HEK293T (cell line): ENCODE measurements around the gene RABL2A.
A peak's percentile ranks its signal among the peaks of the same experiment; 100 is the strongest.
"Not testable (repeated sequence)": the region's sequence is repeated elsewhere in the genome, so short reads cannot be mapped to it uniquely, and the experiment has no call there.

Experiments
- CTCF ChIA-PET: fragments of 350-600 bp; formaldehyde crosslinking; extraction: SDS; loops from one replicate; lab custom pipeline; 2021; ENCODE audit warnings: antibody characterized with exemption, inconsistent platforms; lab: Yijun Ruan, JAX
- POLR2A ChIA-PET: fragments of 350-600 bp; formaldehyde crosslinking; extraction: SDS; loops from one replicate; lab custom pipeline; 2020; ENCODE audit warnings: antibody characterized with exemption, inconsistent platforms; lab: Yijun Ruan, JAX
- DNase-seq: peaks from one replicate; pipeline ENCODE4 v3.0.0; 2012; ENCODE audit warnings: mixed read lengths; ENCODE audit errors: extremely low spot score
- BHLHE40 ChIP-seq: fragments of 450-650 bp; IDR thresholded peaks from 2 replicates; pipeline ENCODE4 v1.6.1; 2016; ENCODE audit warnings: mild to moderate bottlenecking, moderate library complexity, borderline replicate concordance
- CTBP1 ChIP-seq: fragments of 450-650 bp; IDR thresholded peaks from 2 replicates; pipeline ENCODE4 v1.6.1; 2016; ENCODE audit warnings: borderline replicate concordance
- ELF4 ChIP-seq: fragments of 450-650 bp; IDR thresholded peaks from 2 replicates; pipeline ENCODE4 v1.6.1; 2017; ENCODE audit warnings: antibody characterized with exemption
- FOXA1 ChIP-seq: fragments of 450-650 bp; IDR thresholded peaks from 2 replicates; pipeline ENCODE4 v1.6.1; 2016; ENCODE audit warnings: mild to moderate bottlenecking
- FOXK2 ChIP-seq: fragments of 450-650 bp; IDR thresholded peaks from 2 replicates; pipeline ENCODE4 v1.6.1; 2016; ENCODE audit warnings: mild to moderate bottlenecking
- FOXM1 ChIP-seq: fragments of 450-650 bp; IDR thresholded peaks from 2 replicates; pipeline ENCODE4 v1.6.1; 2017; ENCODE audit warnings: mild to moderate bottlenecking, borderline replicate concordance
- HDGF ChIP-seq: fragments of 450-650 bp; IDR thresholded peaks from 2 replicates; pipeline ENCODE4 v1.6.1; 2017; ENCODE audit warnings: antibody characterized with exemption, borderline replicate concordance
- L3MBTL2 ChIP-seq: fragments of 450-650 bp; conservative IDR thresholded peaks from 2 replicates; pipeline ENCODE4 v1.6.1; 2016; ENCODE audit warnings: mild to moderate bottlenecking
- LEF1 ChIP-seq: fragments of 450-650 bp; IDR thresholded peaks from 2 replicates; pipeline ENCODE4 v1.6.1; 2017; ENCODE audit warnings: mild to moderate bottlenecking, borderline replicate concordance
- NFRKB ChIP-seq: fragments of 450-650 bp; IDR thresholded peaks from 2 replicates; pipeline ENCODE4 v1.6.1; 2016; ENCODE audit warnings: mild to moderate bottlenecking, moderate library complexity
- PKNOX1 ChIP-seq: fragments of 450-650 bp; IDR thresholded peaks from 2 replicates; pipeline ENCODE4 v1.6.1; 2016
- SP1 ChIP-seq: fragments of 450-650 bp; IDR thresholded peaks from 2 replicates; pipeline ENCODE4 v1.6.1; 2017
- SUZ12 ChIP-seq: fragments of 450-650 bp; IDR thresholded peaks from 2 replicates; pipeline ENCODE4 v1.6.1; 2016; ENCODE audit warnings: mild to moderate bottlenecking
- TARDBP ChIP-seq: fragments of 450-650 bp; IDR thresholded peaks from 2 replicates; pipeline ENCODE4 v1.6.1; 2016
- ZNF384 ChIP-seq: fragments of 450-650 bp; IDR thresholded peaks from 2 replicates; pipeline ENCODE4 v1.6.1; 2016

RABL2A gene

DNA sequence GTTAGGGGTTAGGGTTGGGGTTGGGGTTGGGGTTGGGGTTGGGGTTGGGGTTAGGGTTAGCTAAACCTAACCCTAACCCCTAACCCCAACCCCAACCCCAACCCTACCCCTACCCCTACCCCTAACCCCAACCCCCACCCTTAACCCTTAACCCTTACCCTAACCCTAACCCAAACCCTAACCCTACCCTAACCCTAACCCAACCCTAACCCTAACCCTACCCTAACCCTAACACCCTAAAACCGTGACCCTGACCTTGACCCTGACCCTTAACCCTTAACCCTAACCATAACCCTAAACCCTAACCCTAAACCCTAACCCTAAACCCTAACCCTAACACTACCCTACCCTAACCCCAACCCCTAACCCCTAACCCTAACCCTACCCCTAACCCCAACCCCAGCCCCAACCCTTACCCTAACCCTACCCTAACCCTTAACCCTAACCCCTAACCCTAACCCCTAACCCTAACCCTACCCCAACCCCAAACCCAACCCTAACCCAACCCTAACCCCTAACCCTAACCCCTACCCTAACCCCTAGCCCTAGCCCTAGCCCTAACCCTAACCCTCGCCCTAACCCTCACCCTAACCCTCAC lies 24.1 kb upstream of the RABL2A start:
- DNase-seq = no peak
- CTCF ChIA-PET = no interaction called here
- POLR2A ChIA-PET = no interaction called here
- no peak for TF ChIP-seq FOXM1
- no peak for TF ChIP-seq NFRKB
- TF ChIP-seq PKNOX1 = no peak
- no peak for TF ChIP-seq SUZ12
- TF ChIP-seq LEF1 = no peak
- TF ChIP-seq CTBP1 = no peak
- no peak for TF ChIP-seq SP1
- TF ChIP-seq BHLHE40 = no peak
- TF ChIP-seq ZNF384 = no peak
- TF ChIP-seq FOXK2 = no peak
- TF ChIP-seq TARDBP = no peak
- TF ChIP-seq L3MBTL2 = no peak
- TF ChIP-seq HDGF = no peak
- no peak for TF ChIP-seq ELF4
- TF ChIP-seq FOXA1 = no peak

GRCh38 chr2:113603467-113604084 lies 23.5 kb upstream of the RABL2A start:
- DNase-seq, POLR2A ChIA-PET: not testable (repeated sequence)
- CTCF ChIA-PET = interaction anchor here (1.3 kb wide), 1 partner anchor 75 kb away, joined by 3 read pairs; no protein-coding TSS in a partner anchor

GRCh38 chr2:113604085-113604477 lies 23.0 kb upstream of the RABL2A start:
- POLR2A ChIA-PET = not testable (repeated sequence)
- peak; percentile 30 for DNase-seq

GRCh38 chr2:113604661-113605060 lies 22.4 kb upstream of the RABL2A start:
- CTCF ChIA-PET = interaction anchor here (1.3 kb wide), 1 partner anchor 74 kb away, joined by 3 read pairs; no protein-coding TSS in a partner anchor
- POLR2A ChIA-PET, DNase-seq: not testable (repeated sequence)

More at GRCh38 chr2:113604085-113604477, 23.0 kb upstream of the RABL2A start:
- CTCF ChIA-PET = interaction anchor here (1.3 kb wide), 1 partner anchor 74 kb away, joined by 3 read pairs; no protein-coding TSS in a partner anchor

DNA sequence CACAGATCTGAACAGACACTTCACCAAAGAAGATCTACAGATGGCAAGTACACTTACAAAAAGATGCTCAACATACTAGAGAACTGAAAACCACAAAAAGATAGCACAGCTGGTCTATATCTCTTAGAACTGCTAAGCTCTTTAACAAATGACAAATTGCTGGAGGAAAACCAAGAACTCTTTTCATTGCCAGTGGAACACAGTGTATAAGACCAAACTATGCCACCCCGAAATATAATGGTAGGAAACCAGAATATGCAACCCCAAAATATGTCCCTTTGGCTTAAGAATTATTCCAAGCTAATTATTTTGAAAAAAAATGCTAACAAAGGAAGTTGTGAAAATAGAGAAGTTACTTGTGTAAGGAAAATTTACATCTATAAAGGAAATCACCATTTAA lies 21.0 kb upstream of the RABL2A start:
- DNase-seq, POLR2A ChIA-PET: not testable (repeated sequence)
- CTCF ChIA-PET = interaction anchor here (0.6 to 0.7 kb wide), 2 partner anchors 367 to 406 kb away, joined by 3 read pairs; no protein-coding TSS in a partner anchor

DNA sequence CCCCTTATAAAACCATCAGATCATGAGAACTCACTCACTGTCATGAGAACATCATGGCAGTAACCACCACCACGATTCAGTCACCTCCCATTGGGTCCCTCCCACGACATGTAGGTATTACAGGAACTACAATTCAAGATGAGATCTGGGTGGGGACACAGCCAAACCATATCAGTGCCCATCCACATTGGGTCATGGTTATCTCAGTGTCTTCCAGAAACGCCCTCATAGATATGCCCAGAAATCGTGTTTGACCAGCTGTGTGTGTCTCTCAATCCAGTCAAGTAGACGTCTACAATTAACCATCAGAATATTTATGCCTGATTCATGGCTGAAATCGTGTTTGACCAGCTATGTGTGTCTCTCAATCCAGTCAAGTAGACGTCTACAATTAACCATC lies 17.2 kb upstream of the RABL2A start:
- POLR2A ChIA-PET, CTCF ChIA-PET, DNase-seq: not testable (repeated sequence)

DNA sequence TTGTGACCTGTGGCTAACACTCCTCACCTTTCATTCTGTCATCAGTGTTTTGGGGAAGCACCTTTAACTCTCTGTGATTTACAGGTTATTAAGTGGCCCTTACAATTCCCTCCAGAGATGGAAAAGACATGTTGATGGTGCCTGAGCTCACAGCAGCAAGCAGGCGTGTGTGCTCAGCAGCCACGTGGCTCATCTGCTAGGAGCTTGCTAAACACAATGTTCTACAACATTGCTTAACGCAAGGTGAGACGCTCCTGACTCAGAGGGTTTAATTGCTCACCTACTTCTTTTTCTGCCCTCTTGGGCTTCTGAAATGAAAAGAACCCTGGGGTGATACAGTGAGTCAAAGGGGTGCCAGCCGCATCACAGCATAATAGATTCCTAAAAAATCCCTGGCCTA lies 6.1 kb upstream of the RABL2A start:
- CTCF ChIA-PET, POLR2A ChIA-PET, DNase-seq: not testable (repeated sequence)

GRCh38 chr2:113625906-113626305 lies 1.2 kb upstream of the RABL2A start:
- POLR2A ChIA-PET, DNase-seq, CTCF ChIA-PET: not testable (repeated sequence)

GRCh38 chr2:113632849-113633345 lies 5.8 kb downstream of the RABL2A start:
- DNase-seq, CTCF ChIA-PET, POLR2A ChIA-PET: not testable (repeated sequence)

- POLR2A ChIA-PET, DNase-seq, CTCF ChIA-PET: not testable (repeated sequence)
These were observed 8.3 kb downstream of the RABL2A start for GRCh38 chr2:113635358-113635757.

GRCh38 chr2:113636226-113636625 lies 9.2 kb downstream of the RABL2A start:
- CTCF ChIA-PET, POLR2A ChIA-PET, DNase-seq: not testable (repeated sequence)

- CTCF ChIA-PET, DNase-seq, POLR2A ChIA-PET: not testable (repeated sequence)
These were observed 11.0 kb downstream of the RABL2A start for GRCh38 chr2:113638084-113638483.

DNA sequence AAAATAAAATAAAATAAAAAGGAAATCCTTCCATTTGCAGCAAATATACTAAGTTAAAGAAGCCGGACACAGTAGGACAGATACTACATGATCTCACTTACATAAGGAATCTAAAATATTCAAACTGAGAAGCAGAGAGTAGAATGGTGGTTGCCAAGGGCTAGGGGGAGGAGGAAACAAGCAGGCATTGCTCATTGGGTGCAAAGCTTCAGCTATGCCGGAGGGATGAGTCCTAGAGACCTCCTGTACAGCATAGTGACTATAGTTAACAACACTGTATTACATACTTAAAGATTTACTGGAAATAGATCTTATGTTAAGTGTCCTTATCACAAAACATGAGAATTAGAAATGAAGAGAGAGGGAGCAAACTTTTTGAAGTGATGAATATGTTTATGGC lies 19.2 kb downstream of the RABL2A start:
- DNase-seq, POLR2A ChIA-PET, CTCF ChIA-PET: not testable (repeated sequence)

DNA sequence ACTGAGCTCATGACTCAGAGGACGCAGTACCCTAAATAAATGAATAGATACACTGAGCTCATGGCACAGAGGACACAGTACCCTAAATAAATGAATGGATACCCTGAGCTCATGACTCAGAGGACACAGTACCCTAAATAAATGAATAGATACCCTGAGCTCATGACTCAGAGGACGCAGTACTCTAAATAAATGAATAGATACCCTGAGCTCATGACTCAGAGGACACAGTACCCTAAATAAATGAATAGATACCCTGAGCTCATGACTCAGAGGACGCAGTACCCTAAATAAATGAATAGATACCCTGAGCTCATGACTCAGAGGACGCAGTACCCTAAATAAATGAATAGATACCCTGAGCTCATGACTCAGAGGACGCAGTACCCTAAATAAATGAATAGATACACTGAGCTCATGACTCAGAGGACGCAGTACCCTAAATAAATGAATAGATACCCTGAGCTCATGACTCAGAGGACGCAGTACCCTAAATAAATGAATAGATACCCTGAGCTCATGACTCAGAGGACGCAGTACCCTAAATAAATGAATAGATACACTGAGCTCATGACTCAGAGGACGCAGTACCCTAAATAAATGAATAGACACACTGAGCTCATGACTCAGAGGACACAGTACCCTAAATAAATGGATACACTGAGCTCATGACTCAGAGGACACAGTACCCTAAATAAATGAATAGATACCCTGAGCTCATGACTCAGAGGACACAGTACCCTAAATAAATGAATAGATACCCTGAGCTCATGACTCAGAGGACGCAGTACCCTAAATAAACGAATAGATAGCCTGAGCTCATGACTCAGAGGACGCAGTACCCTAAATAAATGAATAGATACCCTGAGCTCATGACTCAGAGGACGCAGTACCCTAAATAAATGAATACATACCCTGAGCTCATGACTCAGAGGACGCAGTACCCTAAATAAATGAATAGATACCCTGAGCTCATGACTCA lies 24.1 kb downstream of the RABL2A start:
- CTCF ChIA-PET, POLR2A ChIA-PET: not testable (repeated sequence)

More for the DNA sequence above, 24.1 kb downstream of the RABL2A start:
- DNase-seq = not testable (repeated sequence)
